K562 (cell line): ENCODE measurements around the gene LRMDA. TPM values are rescaled to one million over a fixed set of nuclear protein-coding genes. Genes with fewer than 3 reads are reported as not detected.

Source experiments
- ATAC-seq: fragments of 200-7000 bp; cut with Tn5 transposase; 3 replicates; pipeline ENCODE4 v1.9.1; 2020; ENCODE audit warnings: moderate library complexity
- BruUV-seq: library from RNA; stranded (reverse); fragments of 400-500 nt; replicated peaks from 2 replicates; lab custom pipeline; 2021; lab: Mats Ljungman, UMichigan
- CTCF ChIA-PET: fragments of 300-600 bp; formaldehyde crosslinking; extraction: SDS; loops from one replicate; lab custom pipeline; 2021; ENCODE audit warnings: low intra/inter-chr PET ratio; lab: Yijun Ruan, JAX
- POLR2A ChIA-PET: fragments of 300-600, 350-650 bp; sonication (Branson Sonifier 250); formaldehyde crosslinking; extraction: SDS; loops from one replicate; lab custom pipeline; 2021; ENCODE audit warnings: antibody characterized with exemption, inconsistent platforms; lab: Yijun Ruan, JAX
- DNase-seq, 4 experiments: peaks; one replicate each; pipeline versions ENCODE4 v3.0.0 to v3.0.0-alpha.2; 2011 to 2018; ENCODE audit warnings: low spot score in 3 of 4, mixed read lengths in 3 of 4; ENCODE audit errors: extremely low read depth in 1 of 4
- FAIRE-seq: peaks from 2 replicates; lab custom pipeline; 2011; peaks lifted over from hg19 to GRCh38; lab: Jason Lieb, UNC
- H2AFZ ChIP-seq: 2 replicates; pipeline ENCODE4 v1.6.0; 2011; ENCODE audit warnings: low read depth, low read length, control low read depth, inconsistent platforms
- H3K27ac ChIP-seq: fragments of 200-600 bp; 3 replicates; pipeline ENCODE4 v1.8.0; 2011; ENCODE audit warnings: low read depth, mild to moderate bottlenecking, control low read depth, inconsistent platforms, low read length, moderate library complexity, mixed read lengths; ENCODE audit errors: extremely low read depth
- H3K27me3 ChIP-seq, 2 experiments: fragments of 300-600 bp in 1 of 2; 2 replicates in 1 of 2; 3 replicates in 1 of 2; pipeline versions ENCODE4 v1.6.0 to v1.8.0; 2011; ENCODE audit warnings: inconsistent platforms in 2 of 2, low read length in 2 of 2, mild to moderate bottlenecking in 1 of 2, mixed read lengths in 1 of 2, moderate library complexity in 1 of 2; ENCODE audit not compliant: control insufficient read depth in 2 of 2, insufficient read depth in 2 of 2
- H3K36me3 ChIP-seq: fragments of 300-600 bp; 3 replicates; pipeline ENCODE4 v1.8.0; 2011; ENCODE audit warnings: mild to moderate bottlenecking, low read length, inconsistent platforms; ENCODE audit not compliant: control insufficient read depth, insufficient read depth
- H3K4me1 ChIP-seq, 2 experiments: fragments of 200-600 bp in 1 of 2; replicated peaks in 1 of 2; 2 replicates in 1 of 2; 3 replicates in 1 of 2; pipeline versions ENCODE4 v1.5.1 to v1.8.0; 2011; ENCODE audit warnings: inconsistent platforms in 2 of 2, low read length in 2 of 2, mild to moderate bottlenecking in 1 of 2, mixed read lengths in 1 of 2, moderate library complexity in 1 of 2; ENCODE audit not compliant: control insufficient read depth in 2 of 2, insufficient read depth in 2 of 2
- H3K4me2 ChIP-seq: 2 replicates; pipeline ENCODE4 v1.6.1; 2011; ENCODE audit warnings: low read length, control low read depth, inconsistent platforms, mixed read lengths; ENCODE audit not compliant: insufficient read depth
- H3K4me3 ChIP-seq: fragments of 200-600 bp; sonication (generic), shearing (Covaris generic); 2 replicates; pipeline ENCODE4 v1.5.1; 2016; ENCODE audit warnings: control low read depth, inconsistent platforms
- H3K79me2 ChIP-seq: fragments of 200-600 bp; 3 replicates; pipeline ENCODE4 v1.8.0; 2011; ENCODE audit warnings: low read length, inconsistent platforms; ENCODE audit not compliant: control insufficient read depth, insufficient read depth
- H3K9ac ChIP-seq, 2 experiments: 2 replicates each; pipeline versions ENCODE4 v1.6.0 to v1.6.1; 2011; ENCODE audit warnings: low read depth in 2 of 2, low read length in 2 of 2, control low read depth in 1 of 2, inconsistent platforms in 1 of 2, mild to moderate bottlenecking in 1 of 2, mixed read lengths in 1 of 2; ENCODE audit not compliant: insufficient read depth in 1 of 2
- H3K9me1 ChIP-seq: one replicate; pipeline ENCODE4 v1.6.0; 2011; ENCODE audit warnings: inconsistent platforms, mild to moderate bottlenecking, low read length, moderate library complexity; ENCODE audit not compliant: control insufficient read depth, insufficient read depth
- H3K9me3 ChIP-seq: replicated peaks from 2 replicates; pipeline ENCODE4 v1.5.1; 2011; ENCODE audit warnings: low read depth, low read length, inconsistent platforms; ENCODE audit not compliant: control insufficient read depth, insufficient read depth
- H4K20me1 ChIP-seq: replicated peaks from 2 replicates; pipeline ENCODE4 v1.6.1; 2011; ENCODE audit warnings: low read length, inconsistent platforms, mixed read lengths; ENCODE audit not compliant: control insufficient read depth, insufficient read depth
- BRCA1 ChIP-seq, 2 experiments: fragments of 450-650 bp in 1 of 2; sonication (generic) in 1 of 2; formaldehyde crosslinking in 1 of 2; IDR thresholded peaks; 2 replicates each; pipeline versions ENCODE4 v1.5.0 to v1.6.1; 2017 to 2020; ENCODE audit warnings: mild to moderate bottlenecking in 1 of 2, missing genetic modification reagents in 1 of 2
- FOXM1 ChIP-seq, 2 experiments: fragments of 450-650 bp in 1 of 2; sonication (generic) in 1 of 2; formaldehyde crosslinking in 1 of 2; IDR thresholded peaks; 2 replicates each; pipeline versions ENCODE4 v1.6.1 to v1.9.0; 2017 to 2022; ENCODE audit warnings: low read depth in 2 of 2, mild to moderate bottlenecking in 2 of 2, missing genetic modification reagents in 1 of 2, moderate library complexity in 1 of 2
- HIVEP1 ChIP-seq: fragments of 250-450 bp; sonication (Bioruptor Pico); IDR thresholded peaks from 2 replicates; pipeline ENCODE4 v1.4.0; 2020; ENCODE audit warnings: mild to moderate bottlenecking
- LARP7 ChIP-seq: fragments of 450-650 bp; IDR thresholded peaks from 2 replicates; pipeline ENCODE4 v1.6.1; 2016
- NR1H2 ChIP-seq: sonication (generic); formaldehyde crosslinking; IDR thresholded peaks from 2 replicates; pipeline ENCODE4 v1.4.0; 2020; ENCODE audit warnings: mild to moderate bottlenecking, missing genetic modification reagents
- PCBP2 ChIP-seq: fragments of 200-400 bp; formaldehyde crosslinking; IDR thresholded peaks from 2 replicates; pipeline ENCODE4 v1.6.1; 2018; ENCODE audit warnings: low read length, low read depth, mild to moderate bottlenecking, moderate library complexity; ENCODE audit not compliant: poor library complexity, severe bottlenecking
- PTTG1 ChIP-seq: fragments of 450-650 bp; IDR thresholded peaks from 2 replicates; pipeline ENCODE4 v1.6.1; 2016; ENCODE audit warnings: low read depth, mild to moderate bottlenecking, missing genetic modification characterization, missing compliant biosample characterization
- SLC30A9 ChIP-seq: fragments of 250-450 bp; sonication (Bioruptor Pico); IDR thresholded peaks from 2 replicates; pipeline ENCODE4 v1.8.0; 2022; ENCODE audit warnings: mild to moderate bottlenecking, moderate library complexity
- ZNF12 ChIP-seq: sonication (generic); formaldehyde crosslinking; IDR thresholded peaks from 2 replicates; pipeline ENCODE4 v1.4.0; 2020; ENCODE audit warnings: mild to moderate bottlenecking, missing genetic modification reagents
- WGBS: fragments of 100-300 bp; shearing (Covaris generic); methylation state at CpG from one replicate; pipeline ENCODE4 v1.1.6; 2016; ENCODE audit warnings: low coverage, mixed read lengths; ENCODE audit not compliant: insufficient coverage; ENCODE audit errors: missing lambda C conversion rate; 5-methylcytosine and 5-hydroxymethylcytosine counted together
- in situ Hi-C: fragments of 300-500 bp; cut with MboI; formaldehyde crosslinking; loops from 4 replicates; pipeline ENCODE4 v1.15.0; 2018; ENCODE audit warnings: inconsistent platforms, mixed read lengths
- intact Hi-C: fragments of 100-400 bp; cut with micrococcal nuclease; formaldehyde crosslinking; loops from 2 replicates; pipeline ENCODE4 v1.14.2; 2022
- polyA plus RNA-seq, 8 experiments: library from polyadenylated mRNA; depleted of rRNA in 4 of 8; stranded (reverse) in 5 of 8; unstranded in 3 of 8; fragments of >200 nt; fragmentation: Nextera tagmentation in 2 of 8; fragmentation: Illumina TruSeq in 1 of 8; extraction: Ambion mirVana in 2 of 8; extraction: Trizol in 1 of 8; gene quantifications; 2 replicates each; pipeline versions ENCODE4 v1.2.1 to v1.2.3, GENCODE V29; 2011 to 2014; ENCODE audit warnings: inconsistent platforms in 1 of 8, missing spikeins in 1 of 8
- total RNA-seq, 7 experiments: library from RNA; depleted of rRNA in 6 of 7; stranded (reverse); fragments of >200 nt in 6 of 7; fragmentation: Illumina TruSeq in 2 of 7; extraction: Trizol in 2 of 7; gene quantifications; 2 replicates each; pipeline versions ENCODE4 v1.2.1 to v1.2.3, GENCODE V29; 2011 to 2021; ENCODE audit warnings: low replicate concordance in 1 of 7

The LRMDA gene
- total and polyA plus RNA-seq, 9 of the 15 experiments (the other 6 are each of a cell fraction or from before 2014, with no cell fraction given), result 0.25 TPM; not detected in 8

DNA sequence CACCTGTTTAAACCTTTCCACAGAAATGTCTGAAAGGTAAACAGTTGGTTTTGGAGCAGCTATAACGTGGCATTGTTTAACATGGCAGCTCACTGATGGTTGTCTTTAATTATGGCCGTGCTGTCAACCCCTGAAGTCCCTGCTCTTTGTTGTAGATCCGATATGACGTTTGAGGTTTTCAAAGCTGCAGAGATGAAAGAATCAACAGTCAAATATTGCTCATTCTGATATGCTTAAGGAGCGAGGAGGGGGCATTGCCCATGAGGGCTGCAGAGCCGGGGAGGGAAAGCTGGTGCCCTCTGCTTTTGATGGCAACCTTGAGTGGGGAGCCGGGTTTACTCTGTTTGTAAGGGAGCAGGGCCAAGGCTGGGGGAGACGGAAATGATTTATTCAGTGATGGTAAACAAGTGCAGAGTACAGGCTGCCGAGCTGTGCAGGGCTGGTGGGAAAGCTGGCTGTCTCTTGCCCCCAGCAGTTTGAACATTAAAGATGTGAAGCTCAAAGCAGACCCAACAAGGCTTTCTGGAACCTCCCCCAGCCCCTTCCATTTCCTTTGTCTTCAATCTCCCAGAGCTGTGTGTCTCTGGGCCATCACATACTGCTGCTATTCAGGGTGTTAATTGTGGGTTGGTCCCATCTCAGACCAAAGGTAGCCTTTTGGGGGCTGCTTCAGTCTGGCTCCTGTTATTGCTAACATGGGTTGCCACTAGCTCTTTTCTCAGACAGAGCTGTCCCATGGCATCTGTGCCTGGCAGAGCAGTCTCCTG, 345.5 kb downstream of the LRMDA start:
- no peaks in the 10 kb centered on the region for H3K36me3 ChIP-seq
- H3K27ac ChIP-seq, result no peak overlapping the region
- ChIA-PET CTCF (no interaction called here), POLR2A (interaction anchor here (1.7 kb wide), 1 partner anchor 11 kb away, joined by 7 read pairs; no protein-coding TSS in a partner anchor)
- in situ Hi-C loops (no loop called here), intact Hi-C loops (no loop called here)
- DNase-seq (no peak), FAIRE-seq (no peak), ATAC-seq (no peak)
- H3K9me3 ChIP-seq, result no peaks in the 10 kb centered on the region
- H4K20me1 ChIP-seq, result no peaks in the 10 kb centered on the region
- no peaks in the 10 kb centered on the region; a peak in 1 of 5 replicates for H3K4me1 ChIP-seq
- no peaks in the 10 kb centered on the region for H3K9me1 ChIP-seq
- no peaks in the 10 kb centered on the region for H3K27me3 ChIP-seq
- no peak overlapping the region for H3K4me2 ChIP-seq
- BruUV-seq, result no TSS peak
- no peak overlapping the region for H3K9ac ChIP-seq
- no peak for TF ChIP-seq BRCA1 (IDR thresholded peaks at IDR 0.05)
- no peak for TF ChIP-seq BRCA1 (CRISPR knock-in tag; IDR thresholded peaks at IDR 0.05)
- TF ChIP-seq NR1H2, result no peak
- no peak for TF ChIP-seq PTTG1 (tag)
- TF ChIP-seq SLC30A9, result no peak
- no peak for TF ChIP-seq ZNF12
- TF ChIP-seq FOXM1 (IDR thresholded peaks at IDR 0.05; ENCODE audit: low read depth), result no peak
- TF ChIP-seq FOXM1 (CRISPR knock-in tag; IDR thresholded peaks at IDR 0.05; ENCODE audit: low read depth), result no peak
- no peak for TF ChIP-seq LARP7
- TF ChIP-seq HIVEP1 (CRISPR knock-in tag), result no peak
- no peak for TF ChIP-seq PCBP2
- no peak overlapping the region for H3K4me3 ChIP-seq
- WGBS, result 2% methylated on average over 9 of the region's 9 CpGs
- no peaks in the 10 kb centered on the region for H3K79me2 ChIP-seq
- no peak overlapping the region for H2AFZ ChIP-seq
